ENCODE results near the gene CLEC2L.
"Not testable (repeated sequence)": the region's sequence is repeated elsewhere in the genome, so short reads cannot be mapped to it uniquely, and the experiment has no call there.

Gene CLEC2L

GRCh38 chr7:139523968-139524815, 707 bp downstream of the CLEC2L start:
- DNase-seq (ENCODE audit: low read depth in 2 of 2), result no peak

GRCh38 chr7:139525239-139525638, 1.8 kb downstream of the CLEC2L start:
- DNase-seq (ENCODE audit: low read depth in 2 of 2), result no peak

DNA sequence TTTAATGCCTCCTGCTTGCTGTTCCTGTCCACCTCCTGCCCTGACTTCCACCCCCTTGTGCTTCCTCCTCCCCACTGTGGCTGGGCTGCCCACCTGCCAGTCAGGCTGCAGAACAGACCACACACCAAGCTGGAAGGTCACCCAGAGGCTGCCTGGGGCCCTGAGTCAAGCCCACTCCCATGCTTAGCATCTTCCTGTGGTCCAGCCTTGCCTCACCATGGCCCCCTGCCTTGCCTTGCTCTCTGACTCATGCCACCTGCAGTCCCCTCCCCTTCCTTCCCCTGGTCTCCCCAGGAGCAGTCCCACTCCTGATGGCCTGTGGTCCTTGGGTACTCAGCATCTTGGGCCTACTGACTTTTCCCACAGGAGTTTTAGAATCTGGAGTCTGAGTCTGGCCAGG, 2.3 kb downstream of the CLEC2L start:
- no peak for DNase-seq (ENCODE audit: low read depth in 2 of 2)

DNA sequence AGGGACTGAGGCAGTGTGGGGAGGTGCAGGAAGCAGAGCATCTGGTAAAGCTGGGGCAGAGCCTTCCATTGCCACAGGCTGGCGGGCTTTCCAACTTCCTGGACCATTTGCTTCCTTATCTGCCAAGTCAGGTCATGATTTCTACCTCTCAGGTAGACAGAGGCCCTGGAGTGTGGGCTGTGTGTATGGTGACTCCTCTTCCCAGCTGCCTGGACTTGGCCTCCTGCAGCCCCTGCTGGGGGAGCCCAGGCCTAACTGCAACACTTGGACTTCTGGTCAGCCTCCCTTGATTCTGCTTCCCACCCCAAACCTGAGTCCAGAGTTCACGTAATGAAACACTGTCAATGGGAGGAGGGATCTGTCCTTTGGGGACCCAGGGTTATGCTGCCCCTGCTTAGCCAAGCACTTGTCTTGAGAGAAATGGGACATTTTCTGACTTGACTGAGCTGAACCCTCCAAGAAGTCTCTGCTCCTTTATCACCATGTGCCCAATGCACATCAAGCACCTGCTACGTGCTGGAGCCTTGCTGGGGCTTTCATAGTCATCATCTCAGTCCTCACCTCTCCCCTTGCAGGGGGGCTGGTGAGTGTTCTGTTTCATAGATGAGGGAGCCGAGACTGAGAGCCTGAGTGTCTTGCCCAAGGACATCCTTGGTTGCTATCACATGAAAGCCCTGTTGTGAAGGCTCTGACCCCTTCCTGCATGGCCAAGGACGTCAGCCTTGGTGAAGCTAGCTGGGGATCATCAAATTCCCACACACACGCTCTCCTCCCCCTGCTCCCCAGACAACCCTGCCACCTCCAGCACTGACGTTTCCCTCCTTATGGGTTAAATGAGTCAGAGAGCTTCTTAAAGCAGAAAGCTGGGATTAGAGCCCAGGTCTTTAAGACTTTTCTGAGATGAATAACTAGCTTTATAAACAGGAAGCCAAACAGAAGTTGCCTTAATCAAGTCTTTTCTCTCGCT, 3.4 kb downstream of the CLEC2L start:
- no peak for DNase-seq (ENCODE audit: low read depth in 2 of 2)

- no peak for DNase-seq (ENCODE audit: low read depth in 2 of 2)
Observed at GRCh38 chr7:139531094-139531493, 7.6 kb downstream of the CLEC2L start.

DNA sequence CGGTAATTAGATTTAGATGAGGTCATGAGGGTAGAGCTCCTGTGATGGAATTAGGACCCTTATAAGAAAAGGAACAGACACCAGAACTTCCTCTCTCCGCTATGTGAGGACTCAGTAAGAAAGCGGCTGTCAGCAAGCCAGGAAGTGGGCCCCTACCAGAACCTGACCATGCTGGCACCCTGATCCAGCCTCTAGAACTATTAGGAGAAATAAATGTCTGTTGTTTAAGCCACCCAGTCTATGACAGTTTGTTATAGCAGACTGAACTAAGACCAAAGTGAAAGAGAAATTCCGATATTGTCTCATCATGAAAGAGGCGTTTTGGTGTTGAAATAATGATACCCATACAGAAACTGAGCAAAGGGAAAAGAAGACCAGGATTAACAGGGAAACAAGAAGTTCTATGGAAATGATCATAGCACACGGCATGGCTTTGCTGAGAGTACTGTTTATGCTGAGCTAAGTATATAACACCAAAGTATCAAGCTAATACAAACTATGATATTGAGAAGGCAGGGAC, 9.2 kb downstream of the CLEC2L start:
- DNase-seq (ENCODE audit: low read depth in 2 of 2), result no peak

DNA sequence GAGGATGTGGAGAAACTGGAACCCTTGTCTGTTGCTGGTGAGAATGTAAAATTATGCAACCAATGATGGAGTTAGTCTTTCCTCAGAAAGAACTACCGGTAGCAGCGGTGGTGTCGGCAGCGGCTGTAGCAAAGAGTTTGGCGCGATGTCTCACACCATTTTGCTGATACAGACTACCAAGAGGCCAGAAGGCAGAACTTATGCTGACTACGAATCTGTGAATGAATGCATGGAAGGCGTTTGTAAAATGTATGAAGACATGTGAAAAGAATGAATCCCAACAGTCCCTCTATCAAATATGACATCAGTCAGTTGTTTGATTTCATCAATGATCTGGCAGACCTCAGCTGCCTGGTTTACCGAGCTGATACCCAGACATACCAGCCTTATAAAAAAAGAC, 10.6 kb downstream of the CLEC2L start:
- DNase-seq (ENCODE audit: low read depth in 2 of 2), result no peak

- DNase-seq (ENCODE audit: low read depth in 2 of 2), result no peak
Observed at GRCh38 chr7:139534966-139535651, 11.6 kb downstream of the CLEC2L start.

DNA sequence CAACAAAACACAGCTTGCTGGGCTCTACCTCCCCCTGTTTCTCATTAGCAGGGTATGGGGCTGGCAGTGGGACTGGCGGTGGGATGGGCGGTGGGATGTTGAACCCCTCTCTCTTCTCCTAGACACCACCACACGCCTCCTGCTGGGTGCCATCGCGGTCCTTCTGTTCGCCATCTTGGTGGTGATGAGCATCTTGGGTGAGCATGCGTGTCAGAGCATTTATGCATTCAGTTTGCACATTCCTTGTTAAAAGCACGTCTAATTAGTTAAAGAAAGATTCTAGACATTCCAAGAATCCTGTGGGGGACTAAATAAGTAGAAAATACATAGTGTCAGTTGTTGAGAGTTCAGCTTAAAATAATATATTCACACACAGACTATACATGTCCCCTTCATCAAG, 12.7 kb downstream of the CLEC2L start:
- no peak for DNase-seq (ENCODE audit: low read depth in 2 of 2)

GRCh38 chr7:139538881-139539635, 15.6 kb downstream of the CLEC2L start:
- no peak for DNase-seq (ENCODE audit: low read depth in 2 of 2)

DNA sequence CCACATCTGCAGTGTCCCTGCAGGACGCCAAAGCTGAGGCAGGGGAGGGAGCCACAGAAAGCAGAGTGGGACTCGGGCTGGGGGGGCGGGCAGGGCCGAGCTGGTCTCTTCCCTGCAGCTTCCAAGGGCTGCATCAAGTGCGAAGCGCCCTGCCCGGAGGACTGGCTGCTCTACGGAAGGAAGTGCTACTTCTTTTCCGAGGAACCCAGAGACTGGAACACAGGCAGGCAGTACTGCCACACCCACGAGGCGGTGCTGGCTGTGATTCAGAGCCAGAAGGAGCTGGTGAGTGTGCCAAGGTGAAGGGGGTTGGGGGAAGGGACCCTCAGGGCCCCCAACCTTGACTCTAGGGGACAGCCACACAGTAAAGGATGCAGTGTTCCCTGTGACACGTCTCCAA, 16.7 kb downstream of the CLEC2L start:
- DNase-seq (ENCODE audit: low read depth in 2 of 2), result no peak

GRCh38 chr7:139541600-139542307, 18.3 kb downstream of the CLEC2L start:
- DNase-seq (ENCODE audit: low read depth in 2 of 2), result no peak

GRCh38 chr7:139542308-139543151, 19.0 kb downstream of the CLEC2L start:
- DNase-seq (ENCODE audit: low read depth in 2 of 2), result no peak

DNA sequence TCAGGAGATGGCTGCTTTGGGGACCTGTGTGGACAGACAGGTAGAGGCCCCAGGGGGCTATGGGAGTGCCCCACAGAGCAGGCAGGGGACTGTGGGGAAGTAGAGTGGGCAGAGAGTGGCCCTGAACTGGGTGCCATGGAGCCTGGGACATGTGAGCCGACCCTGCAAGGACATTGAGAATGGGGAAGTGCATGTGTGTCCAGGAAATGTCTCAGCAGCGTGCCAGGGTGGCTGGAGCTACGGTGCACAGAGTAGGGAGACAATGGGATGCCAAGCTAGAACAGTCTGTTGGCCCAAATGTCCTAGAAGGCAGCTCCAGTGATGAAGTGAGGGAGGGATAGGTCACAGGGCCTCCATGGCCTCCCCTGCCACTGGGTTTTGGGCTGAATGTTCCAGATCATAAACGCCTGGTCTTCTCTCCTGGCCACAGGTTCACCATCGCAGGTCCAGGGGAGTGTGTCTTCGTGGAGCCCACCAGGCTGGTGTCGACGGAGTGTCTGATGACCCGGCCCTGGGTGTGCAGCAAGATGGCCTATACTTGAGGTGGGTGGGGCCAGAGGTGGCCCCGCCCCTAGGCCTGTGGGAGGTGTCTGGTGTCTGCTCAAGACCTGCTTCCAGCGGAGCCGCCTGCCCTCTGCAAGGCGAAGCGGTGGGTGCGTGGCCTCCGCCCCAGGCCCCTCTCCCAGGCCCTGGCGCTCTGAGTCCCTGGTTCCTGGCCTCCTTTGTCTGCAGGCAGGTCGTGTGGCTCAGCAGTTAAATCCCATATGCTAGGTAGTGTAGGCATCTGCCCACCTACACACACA, 20.5 kb downstream of the CLEC2L start:
- DNase-seq (ENCODE audit: low read depth in 2 of 2), result no peak

DNA sequence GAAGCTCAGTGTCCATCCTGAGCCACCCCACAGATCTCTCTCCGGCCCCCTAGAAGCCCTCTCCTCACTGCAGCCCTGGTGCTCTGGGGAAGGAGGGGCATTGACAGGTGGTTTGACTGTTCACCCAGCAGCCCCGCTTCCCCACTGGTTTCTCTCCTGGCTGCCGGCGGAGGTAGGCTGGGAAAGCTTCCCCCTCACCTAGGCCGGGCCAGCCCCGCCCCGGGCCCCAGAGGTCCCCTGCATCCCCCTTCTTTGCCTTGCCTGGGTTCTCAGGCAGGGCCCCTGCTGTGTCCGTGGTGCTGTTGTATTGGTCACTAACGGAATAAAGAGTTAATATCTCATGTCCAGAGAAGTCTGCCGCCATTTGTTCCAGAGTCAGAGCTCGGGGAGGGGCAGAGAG, 21.2 kb downstream of the CLEC2L start:
- DNase-seq (ENCODE audit: low read depth in 2 of 2), result no peak

GRCh38 chr7:139548302-139549028, 25.0 kb downstream of the CLEC2L start:
- DNase-seq (ENCODE audit: low read depth in 2 of 2), result no peak

- not testable (repeated sequence) for DNase-seq (ENCODE audit: low read depth in 2 of 2)
Observed at GRCh38 chr7:139553991-139554700, 30.7 kb downstream of the CLEC2L start.
